Esophagus muscularis mucosa (tissue), 3 donors: Measurements from ENCODE around the gene WDFY4.

Experiments used
- POLR2A ChIP-seq: fragments of 450-650 bp; IDR thresholded peaks from one replicate; pipeline ENCODE4 v1.6.1; 2017; ENCODE audit warnings: antibody characterized with exemption, moderate library complexity, mild to moderate bottlenecking, low read depth
- POLR2AphosphoS5 ChIP-seq, 2 donors: sonication (generic); formaldehyde crosslinking; IDR thresholded peaks; one replicate each; pipeline ENCODE4 v1.6.1; 2017; ENCODE audit warnings: antibody characterized with exemption in 2 of 2
- TF ChIP-seq, protein P1 (sequence below), 3 experiments: fragments of 200-600 bp in 2 of 3; fragments of 450-650 bp in 1 of 3; sonication (generic) in 2 of 3; IDR thresholded peaks; one replicate each; pipeline ENCODE4 v1.5.1; 2017 to 2019; ENCODE audit warnings: antibody characterized with exemption in 3 of 3, mild to moderate bottlenecking in 2 of 3, moderate library complexity in 1 of 3

DNA sequence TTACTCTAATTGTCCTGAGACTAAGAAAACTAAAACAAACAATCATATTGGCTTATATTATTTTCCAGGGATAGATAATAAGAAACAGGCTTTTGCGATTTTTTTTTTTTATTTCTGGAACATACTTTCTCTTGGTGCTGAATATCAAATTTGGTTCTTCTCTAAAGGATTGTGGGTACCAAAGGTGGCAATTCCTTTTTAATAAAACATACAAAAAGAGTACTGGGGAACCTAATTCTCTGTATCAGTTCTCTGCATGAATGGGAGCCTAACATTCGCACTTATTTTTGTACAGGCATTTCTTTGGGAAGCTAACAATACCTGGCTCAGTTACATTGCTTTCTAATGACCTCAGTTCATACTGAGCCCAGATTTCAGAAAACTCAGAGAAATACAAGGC lies 222.2 kb downstream of the WDFY4 start:
- no peak for TF ChIP-seq POLR2AphosphoS5 (IDR thresholded peaks at IDR 0.05)
- TF ChIP-seq, protein P1, sequence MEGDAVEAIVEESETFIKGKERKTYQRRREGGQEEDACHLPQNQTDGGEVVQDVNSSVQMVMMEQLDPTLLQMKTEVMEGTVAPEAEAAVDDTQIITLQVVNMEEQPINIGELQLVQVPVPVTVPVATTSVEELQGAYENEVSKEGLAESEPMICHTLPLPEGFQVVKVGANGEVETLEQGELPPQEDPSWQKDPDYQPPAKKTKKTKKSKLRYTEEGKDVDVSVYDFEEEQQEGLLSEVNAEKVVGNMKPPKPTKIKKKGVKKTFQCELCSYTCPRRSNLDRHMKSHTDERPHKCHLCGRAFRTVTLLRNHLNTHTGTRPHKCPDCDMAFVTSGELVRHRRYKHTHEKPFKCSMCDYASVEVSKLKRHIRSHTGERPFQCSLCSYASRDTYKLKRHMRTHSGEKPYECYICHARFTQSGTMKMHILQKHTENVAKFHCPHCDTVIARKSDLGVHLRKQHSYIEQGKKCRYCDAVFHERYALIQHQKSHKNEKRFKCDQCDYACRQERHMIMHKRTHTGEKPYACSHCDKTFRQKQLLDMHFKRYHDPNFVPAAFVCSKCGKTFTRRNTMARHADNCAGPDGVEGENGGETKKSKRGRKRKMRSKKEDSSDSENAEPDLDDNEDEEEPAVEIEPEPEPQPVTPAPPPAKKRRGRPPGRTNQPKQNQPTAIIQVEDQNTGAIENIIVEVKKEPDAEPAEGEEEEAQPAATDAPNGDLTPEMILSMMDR (IDR thresholded peaks at IDR 0.05) = no peak
- no peak for TF ChIP-seq POLR2A
